ENCODE results near the gene LRRFIP2.
"Not testable (repeated sequence)": the region's sequence is repeated elsewhere in the genome, so short reads cannot be mapped to it uniquely, and the experiment has no call there.

LRRFIP2 gene

DNA sequence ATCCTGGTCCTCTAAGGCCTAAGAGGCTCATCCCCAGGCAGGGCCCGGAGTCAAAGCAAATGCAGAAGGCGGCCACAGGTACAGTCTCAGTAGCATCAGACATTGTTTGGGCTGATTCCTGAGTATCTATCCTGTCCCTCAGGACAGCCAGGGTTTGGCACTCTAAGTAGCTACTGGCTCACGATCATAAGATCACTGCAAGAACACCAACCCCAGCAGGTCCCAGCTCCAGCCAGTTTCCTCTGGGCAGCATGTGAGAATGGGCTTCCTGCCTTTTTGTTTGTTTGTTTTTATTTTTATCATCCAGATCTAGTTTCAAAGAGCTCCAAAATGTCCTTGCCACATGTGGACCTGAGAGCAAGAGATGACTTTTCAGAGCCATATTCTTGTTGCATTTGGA is 32.7 kb downstream of the LRRFIP2 start:
- no peak for DNase-seq

DNA sequence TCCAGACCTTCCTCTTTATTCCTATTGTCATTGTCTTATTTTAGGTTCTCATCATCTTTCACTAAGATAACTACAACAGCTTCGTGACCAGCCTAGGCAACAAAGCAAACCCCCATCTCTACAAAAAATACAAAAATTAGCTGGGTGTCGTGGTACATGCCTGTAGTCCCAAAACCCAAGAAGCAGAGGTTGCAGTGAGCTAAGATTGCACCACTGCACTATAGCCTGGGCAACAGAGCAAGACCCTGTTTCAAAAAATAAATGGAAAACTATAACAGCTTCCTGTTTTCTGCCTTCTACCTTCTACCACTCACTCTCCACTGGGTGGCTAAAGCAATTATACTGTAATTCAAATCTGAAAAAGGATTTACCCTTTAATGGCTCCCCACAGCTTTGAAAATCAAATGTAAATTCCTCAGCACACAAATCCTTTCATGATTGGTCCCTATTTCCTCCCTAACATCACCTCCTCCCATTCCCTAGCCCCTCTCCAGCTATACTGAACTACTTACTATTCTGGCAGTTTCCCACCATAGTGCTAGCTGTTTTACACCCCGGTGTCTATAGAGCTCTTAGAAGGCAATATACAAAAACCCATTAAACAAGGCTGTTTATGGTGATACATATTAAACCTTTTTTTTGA is 33.4 kb downstream of the LRRFIP2 start:
- DNase-seq: no peak

DNA sequence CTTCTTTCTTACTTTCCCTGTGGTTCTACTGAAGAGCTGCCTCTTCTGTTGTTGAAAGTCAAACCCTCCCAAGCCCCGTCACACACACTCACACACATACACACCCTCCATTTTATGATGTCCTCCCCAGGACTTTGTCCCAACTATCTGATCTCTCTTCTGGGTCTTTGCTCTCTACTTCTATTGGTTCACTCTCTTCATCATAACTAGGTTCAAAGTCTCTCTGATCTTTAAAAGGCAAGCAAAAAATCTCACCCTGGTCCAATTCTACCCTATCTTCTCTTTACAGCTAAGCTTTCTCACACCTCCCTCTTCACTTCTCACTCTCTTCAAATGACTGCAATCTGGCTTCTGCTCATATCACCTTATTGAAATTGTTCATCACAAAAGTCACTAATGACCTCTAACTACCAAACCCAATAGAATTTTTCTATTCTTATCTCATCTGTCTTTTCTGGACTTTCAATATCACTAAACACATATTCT is 34.8 kb downstream of the LRRFIP2 start:
- no peak for DNase-seq

DNA sequence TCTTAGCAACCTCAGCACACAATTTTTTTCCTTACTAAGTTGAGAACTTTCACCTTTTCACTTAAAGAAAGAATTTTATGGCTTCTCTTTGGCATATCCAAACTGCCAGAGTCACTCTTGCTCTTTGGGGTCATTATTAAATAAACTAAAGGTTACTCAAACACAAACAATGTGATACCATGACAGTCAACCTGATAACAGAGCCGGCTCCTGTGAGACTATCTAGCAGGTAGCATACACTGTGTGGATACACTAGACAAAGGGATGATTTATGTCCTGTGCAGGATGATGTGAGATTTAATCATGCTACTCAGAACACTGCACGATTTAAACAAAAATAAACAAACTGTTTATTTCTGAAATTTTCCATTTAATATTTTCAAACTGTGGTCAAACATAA is 35.6 kb downstream of the LRRFIP2 start:
- DNase-seq: no peak

DNA sequence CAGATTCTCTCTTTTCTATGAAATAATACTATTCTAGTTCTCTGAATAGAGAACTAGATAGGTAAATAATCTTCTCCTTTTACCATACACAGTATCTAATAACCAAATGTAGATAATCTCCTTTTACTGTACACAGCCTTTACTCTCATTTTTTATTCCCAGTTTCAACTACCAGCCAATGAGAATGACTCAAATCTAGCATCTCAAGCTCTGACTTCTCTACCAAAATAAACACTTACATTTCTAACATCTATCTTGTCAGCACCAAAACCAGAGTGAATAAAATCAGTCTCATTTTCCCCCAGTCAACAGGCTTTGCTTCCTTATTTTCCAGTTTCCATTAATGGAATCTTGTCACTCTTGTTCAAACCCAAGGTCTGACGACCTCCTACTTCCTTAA is 36.9 kb downstream of the LRRFIP2 start:
- no peak for DNase-seq

DNA sequence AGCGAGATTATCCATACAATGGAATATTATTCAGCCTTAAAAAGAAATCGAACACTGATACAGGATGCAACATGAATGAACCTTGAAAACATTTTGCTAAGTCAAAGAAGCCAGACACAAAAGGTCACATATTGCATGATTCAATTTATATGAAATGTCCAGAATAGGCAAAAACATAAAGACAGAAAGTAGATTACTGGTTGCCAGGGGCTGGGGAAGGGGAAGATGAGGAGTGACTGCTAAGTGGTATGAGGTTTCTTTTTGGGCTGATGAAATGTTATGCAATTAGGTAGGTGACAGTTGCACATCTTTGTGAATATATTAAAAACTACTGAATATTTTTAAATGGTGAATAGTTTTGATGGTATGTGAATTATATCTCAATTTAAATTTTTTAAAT is 38.3 kb downstream of the LRRFIP2 start:
- DNase-seq: no peak

DNA sequence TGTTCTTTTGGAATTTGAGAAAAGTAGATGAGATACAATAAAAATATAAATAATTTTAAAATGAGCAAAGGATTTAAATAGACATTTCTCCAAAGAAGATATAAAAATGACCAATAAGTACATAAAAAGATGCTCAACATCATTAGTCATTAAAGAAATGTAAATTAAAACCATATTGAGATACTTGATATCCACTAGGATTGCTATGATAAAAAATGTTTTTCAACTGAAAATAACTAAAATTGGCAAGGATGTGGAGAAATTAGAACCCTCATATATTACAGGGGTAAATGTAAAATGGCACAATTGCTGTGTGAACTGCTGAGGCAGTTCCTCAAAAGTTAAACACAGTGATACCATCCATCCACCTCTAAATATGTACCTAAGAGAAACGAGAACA is 38.8 kb downstream of the LRRFIP2 start:
- no peak for DNase-seq

DNA sequence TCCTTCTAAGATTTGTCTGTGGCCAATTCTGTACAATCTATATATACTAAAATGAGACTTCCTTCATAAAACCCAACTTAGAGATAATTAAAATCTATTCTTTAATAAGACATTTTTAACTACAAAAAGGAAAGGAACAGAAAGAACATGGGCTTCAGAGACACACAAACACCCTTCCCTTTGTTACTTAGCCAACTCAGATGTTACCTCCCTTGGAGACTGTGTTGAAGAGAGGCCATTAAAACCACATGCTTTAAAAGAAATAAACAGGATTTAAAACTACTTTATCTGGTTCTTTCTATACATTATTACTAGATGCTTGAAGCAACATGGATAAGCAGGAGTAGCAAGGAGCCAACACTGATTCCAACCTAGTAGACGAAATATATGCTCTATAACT is 42.0 kb downstream of the LRRFIP2 start:
- DNase-seq: no peak

DNA sequence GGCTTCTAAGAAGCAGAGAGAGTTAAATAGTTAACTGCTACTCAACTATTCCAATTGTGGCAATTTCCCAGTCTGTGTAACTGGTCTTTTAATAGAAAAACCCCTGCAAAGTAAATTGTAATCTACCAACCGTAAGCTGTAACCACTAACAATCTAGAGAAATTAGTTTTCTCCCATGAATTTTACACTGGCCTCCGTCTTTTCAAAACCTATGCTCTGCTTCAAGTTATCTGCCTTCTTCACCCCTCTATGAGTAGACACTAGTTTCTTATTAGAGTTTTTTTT is 42.6 kb downstream of the LRRFIP2 start:
- DNase-seq: no peak

DNA sequence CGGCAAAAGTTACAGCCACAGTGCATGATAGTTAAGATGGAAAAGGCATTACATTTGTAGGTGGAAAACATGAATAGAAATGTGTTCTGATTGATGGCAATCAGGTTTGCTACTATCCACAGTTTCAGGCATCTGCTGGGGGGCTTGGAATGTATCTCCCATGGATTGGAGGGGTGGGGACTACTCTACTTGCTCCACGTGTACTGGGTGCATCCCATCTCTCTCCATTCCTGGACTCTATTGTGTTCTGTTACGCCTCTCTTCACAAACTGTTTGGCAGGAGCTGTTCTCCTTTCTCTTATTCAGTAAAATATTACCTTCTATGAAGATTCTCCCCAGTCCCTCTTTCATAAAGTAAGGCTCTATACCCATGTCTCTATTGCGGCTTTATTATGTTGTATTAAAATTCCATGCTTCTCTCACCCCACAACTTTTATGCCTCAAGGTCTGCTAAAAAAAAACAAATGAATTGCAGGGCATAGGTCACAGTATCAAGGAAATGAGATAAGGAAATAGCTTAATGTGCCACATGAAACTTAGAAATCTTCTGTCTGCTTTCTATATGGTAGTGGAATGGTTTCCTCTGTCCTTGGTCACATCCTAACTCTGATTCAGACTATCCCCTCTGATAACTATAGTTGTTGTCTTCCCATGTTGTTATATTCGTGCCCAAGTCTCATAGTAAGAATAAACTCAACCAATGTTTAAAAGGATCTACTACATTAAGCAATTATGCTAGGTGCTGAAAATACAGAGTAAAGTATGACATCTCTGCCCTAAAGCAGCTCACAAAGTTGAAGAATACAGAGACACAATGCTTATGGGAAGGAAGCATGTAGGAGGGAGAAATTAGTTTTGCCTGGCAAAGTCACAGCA is 43.2 kb downstream of the LRRFIP2 start:
- DNase-seq: no peak

DNA sequence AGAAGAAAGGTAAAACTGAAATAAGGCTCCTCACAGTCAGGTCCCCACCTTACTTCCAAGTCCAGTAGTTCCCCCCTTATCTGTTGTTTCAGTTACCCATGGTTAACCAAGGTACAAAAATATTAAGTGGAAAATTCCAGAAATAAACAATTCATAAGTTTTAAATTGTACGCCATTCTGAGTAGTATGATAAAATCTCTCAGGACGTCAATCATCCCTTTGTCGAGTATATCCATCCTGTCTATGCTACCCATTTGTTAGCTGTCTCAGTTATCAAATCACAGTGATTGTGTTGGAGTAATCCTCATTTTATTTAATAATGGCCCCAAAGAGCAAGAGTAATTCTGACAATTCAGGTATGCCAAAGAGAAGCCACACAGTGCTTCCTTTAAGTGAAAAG is 43.9 kb downstream of the LRRFIP2 start:
- DNase-seq: no peak

DNA sequence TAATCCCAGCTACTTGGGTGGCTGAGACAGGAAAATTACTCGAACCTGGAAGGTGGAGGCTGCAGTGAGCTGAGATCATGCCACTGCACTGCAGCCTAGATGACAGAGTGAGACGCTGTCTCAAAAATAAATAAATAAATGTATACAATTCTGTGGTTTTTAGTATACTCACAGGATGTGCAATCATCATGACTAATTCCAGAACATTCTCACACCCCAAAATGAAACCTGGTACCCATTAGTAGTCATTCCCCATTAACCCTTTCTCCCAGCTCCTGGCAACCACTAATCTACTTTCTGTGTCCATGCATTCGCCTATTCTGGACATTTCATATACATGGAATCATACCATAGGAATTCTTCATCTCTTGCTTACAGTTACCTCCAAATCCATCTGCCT is 44.5 kb downstream of the LRRFIP2 start:
- DNase-seq: no peak

DNA sequence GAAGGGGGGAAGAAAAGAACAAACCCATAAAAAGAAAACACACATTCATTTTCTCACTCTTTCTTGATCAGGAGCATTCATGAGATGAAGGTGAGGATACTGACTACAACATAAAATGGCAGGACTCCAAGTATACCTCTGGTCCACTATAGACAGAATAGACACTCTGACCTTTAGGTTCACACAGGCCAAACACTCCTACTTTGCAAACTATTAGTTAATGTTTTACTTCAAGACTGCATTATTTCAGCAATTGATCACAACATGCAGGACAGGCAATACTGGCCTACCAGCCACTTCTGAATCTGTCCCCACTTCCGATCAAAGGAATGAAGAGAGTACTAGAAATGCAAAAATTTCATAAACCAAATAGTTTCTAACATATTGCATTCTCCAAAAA is 47.0 kb downstream of the LRRFIP2 start:
- DNase-seq: no peak

DNA sequence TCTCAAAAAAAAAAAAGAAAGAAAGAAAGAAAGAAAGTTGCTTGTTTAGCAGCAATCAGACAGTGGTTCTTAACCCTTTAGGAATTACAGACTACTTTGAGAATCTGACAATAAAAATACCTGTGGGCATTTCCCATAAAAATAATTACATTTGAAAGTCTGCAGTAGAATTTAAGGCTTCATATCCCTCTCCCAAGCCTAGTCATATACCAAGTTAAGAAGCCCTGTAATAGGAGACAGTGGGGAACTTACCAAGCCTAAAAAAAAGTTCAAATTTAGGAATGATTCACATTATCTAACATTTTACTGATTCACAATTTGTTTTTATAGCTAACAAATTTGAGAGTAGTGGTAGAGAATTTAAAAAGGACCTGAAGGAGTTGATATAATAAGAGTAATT is 47.5 kb downstream of the LRRFIP2 start:
- no peak for DNase-seq

DNA sequence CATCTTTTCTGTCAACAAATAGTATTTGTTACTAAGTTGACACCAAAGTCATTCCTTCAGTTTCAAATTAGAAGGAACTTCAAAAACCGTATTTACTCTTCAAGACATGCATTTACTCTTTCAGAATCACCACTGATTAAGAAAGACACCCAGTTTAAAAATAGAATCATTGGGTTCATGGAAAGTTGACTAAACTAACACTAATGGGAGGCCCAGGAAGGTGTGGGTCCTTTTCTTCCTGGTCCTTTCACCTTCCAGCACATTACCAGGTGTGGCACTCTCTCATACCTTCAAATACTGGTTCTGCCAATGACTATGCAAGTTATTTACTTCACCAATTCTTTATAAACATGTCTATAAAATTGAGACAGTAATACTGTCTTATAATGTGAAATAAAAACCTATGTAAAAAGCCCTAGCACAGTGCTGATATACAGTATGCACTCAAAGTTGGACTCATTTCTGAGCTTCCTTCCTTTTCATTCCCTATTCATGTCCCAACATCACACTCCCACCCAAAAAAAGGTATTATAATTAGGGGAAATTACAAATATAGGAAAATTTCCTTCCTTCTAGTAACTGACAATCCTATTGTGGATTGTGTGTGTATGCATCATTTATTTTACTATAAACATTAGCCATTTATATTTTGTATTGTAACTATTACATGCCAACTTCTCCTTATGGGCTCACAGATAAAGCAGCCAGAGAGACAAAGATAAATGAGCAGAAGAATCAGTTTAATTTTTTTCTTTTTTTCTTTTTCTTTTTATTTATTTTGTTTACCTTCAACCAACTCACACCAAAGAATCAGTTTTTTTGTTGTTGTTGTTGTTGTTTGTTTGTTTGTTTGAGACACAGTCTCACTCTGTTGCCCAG is 48.9 kb downstream of the LRRFIP2 start:
- DNase-seq: no peak

DNA sequence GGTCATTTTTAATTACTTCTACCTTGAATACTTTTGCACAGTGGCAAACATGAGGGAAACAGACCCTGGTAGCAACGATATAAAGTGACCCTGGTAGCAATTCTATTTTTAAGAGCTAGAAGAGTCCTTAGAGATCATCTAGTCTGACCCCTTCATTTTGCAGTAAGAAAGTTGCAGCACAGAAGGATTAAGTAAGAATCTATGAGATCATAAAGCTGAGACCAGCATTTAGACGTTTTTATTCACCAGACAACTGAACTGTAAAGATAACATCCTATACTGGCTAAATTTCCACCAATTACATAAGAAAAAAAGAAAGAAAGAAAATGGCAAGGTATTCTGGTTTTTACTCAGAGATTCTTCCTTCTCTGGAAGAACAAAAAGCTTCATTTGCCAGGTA is 49.9 kb downstream of the LRRFIP2 start:
- no peak for DNase-seq

DNA sequence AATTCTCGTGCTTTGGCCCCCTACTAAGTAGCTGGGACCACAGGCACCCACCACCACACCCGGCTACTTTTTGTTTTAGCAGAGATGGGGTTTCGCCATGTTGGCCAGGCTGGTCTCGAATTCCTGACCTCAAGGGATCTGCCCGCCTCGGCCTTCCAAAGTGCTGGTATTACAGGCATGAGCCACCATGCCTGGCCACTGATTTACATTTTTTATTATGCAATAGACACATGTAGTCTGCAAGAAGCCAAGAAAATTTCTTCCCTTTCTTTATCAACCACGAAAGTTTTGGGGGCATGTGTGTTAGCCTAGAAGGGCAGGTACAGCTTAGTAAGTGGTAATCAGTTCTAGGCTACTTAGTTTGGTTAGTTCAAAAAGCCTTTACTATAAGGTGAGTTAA is 51.1 kb downstream of the LRRFIP2 start:
- no peak for DNase-seq

DNA sequence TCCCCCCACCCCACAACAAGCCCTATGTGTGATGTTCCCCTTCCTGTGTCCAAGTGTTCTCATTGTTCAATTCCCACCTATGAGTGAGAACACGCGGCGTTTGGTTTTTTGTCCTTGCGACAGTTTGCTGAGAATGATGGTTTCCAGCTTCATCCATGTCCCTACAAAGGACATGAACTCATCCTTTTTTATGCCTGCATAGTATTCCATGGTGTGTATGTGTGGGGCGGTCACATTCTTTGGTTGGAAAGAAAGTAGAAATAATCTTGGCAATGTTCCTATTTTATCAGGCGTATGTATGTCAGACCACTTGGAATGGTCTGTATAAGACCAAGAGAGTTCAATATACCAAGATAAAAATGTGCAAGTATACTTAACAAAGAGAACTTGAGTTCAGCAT is 52.3 kb downstream of the LRRFIP2 start:
- not testable (repeated sequence) for DNase-seq

DNA sequence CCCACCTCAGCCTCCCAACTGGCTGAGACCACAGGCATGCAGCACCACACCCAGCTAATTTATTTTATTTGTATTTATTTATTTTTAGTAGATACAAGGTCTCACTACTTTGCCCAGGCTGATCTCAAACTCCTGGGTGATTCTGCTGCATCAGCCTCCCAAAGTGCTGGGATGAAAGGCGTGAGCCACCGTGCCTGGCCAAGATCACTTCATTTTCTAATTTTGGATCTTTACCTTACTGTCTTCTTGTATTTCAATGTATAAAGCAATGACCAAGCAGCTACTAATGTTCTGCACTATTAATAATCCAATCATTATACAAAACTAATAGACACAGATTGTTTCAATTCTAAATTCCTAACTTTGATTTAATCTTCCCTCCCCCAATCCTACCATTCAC is 56.2 kb downstream of the LRRFIP2 start:
- no peak for DNase-seq

DNA sequence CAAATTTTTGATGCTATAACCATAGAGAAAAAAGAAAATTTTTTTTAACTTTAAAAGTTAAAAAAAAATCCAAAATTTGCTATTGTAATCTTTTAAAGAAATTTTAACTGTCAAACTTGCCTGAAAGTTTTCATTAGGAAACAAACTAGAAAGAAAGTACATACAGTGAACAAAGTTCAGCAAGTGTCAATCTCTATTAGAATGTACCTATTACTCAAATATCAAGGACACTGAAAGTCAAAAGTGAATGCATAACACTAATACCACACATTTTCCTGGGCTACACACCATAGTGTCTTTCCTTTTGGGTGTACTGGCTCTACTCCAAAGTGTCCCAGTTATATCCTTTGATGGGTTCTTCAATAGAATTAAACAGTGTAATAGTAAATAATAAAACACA is 56.8 kb downstream of the LRRFIP2 start:
- no peak for DNase-seq

DNA sequence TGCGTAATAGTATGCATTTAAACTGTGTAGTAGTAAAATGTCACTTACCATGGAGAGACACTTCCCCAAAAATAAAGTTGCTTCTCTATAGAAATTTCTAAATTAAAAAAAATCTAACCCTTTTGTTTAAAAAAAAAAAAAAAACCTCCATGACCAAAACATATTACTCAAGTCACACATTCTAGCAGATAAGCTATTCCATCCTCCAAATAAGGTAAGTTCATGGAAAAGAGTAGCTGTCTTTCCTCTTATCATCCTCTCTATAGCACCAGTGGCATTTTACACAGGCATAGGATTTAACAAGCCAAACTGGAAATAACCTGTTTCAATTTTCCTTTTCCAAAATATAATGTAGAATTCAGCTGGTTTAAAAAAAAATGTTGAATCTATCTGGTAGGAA is 57.4 kb downstream of the LRRFIP2 start:
- no peak for DNase-seq

DNA sequence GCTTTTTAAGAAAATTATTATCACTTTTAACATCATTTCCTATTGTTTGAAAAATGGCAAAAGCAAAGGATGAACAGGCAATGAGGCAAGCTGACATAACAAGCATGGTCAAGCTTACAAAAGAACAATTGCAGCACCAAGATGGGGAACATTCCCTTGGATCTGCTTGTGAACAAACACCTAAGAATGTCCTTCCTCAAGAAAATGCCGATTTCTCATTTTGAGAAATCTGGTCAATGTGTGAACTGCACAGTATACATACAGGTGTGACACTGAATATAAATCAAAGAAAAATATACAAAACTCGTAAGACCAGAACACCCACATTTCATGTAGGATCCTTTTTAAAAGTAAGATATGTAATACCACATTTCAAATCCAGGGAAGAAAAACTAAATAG is 58.9 kb downstream of the LRRFIP2 start:
- DNase-seq: no peak

DNA sequence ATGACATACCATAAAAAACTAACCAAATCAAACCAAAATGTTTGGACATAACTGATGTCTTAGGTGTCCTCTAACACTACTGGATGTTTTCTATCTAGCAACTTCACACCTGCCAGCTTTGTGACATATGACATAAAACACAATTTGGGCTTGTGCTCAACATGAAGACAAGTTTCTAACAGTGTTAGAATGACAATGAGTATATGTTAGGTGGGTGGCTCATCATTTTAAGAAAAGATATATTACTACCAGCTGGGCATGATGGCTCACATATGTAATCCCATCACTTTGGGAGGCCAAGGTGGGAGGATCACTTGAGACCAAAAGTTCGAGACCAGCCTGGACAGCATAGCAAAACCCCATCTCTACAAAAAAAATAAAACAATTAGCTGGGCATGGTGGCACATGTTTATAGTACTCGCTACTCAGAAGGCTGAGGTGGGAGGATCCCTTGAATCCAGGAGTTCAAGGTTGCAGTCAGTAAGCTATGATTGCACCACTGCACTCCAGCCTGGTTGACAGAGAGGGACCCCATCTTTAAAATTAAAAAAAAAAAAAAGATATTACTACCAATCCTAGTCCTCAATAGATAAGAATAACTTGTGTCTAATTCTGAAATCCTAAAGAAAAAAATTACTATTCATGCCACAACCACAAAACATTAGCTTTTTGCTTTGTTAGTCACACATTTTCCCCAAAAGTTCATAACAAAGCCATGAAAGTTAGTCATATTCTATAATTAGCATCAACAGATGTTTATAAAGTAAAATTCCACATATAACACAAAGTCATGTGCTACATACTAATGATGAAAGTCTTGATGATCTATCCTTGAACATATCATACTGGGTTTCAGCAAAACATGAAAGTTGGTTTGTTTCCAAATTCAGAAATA is 59.9 kb downstream of the LRRFIP2 start:
- no peak for DNase-seq
